ENCODE measurements around the gene AP5M1.
"Not testable (repeated sequence)": the region's sequence is repeated elsewhere in the genome, so short reads cannot be mapped to it uniquely, and the experiment has no call there.

The AP5M1 gene

GRCh38 chr14:57254884-57255283 lies 13.9 kb upstream of the AP5M1 start:
- H3K36me3 ChIP-seq (ENCODE audit: control insufficient read depth in 2 of 2, insufficient read depth in 2 of 2, low read length in 2 of 2): peaks cover 0 to 2% of the 10 kb centered on the region in 2 donors
- no peak overlapping the region for H3K9ac ChIP-seq (ENCODE audit: low read depth in 1 of 2, low read length in 2 of 2)
- H3K9me3 ChIP-seq (ENCODE audit: control insufficient read depth in 2 of 2, low read length in 2 of 2): no peaks in the 10 kb centered on the region
- no peak overlapping the region for H3K4me3 ChIP-seq (ENCODE audit: low read length in 2 of 2)
- H3K27ac ChIP-seq (ENCODE audit: low read depth in 2 of 2, low read length in 2 of 2): no peak overlapping the region
- H3K4me1 ChIP-seq (ENCODE audit: control insufficient read depth in 2 of 2, insufficient read depth in 2 of 2, low read length in 2 of 2): no peaks in the 10 kb centered on the region
- H3K27me3 ChIP-seq (ENCODE audit: control insufficient read depth in 2 of 2, insufficient read depth in 2 of 2, low read length in 2 of 2): no peaks in the 10 kb centered on the region

GRCh38 chr14:57258221-57258620 lies 10.6 kb upstream of the AP5M1 start:
- not testable (repeated sequence) for H3K4me1 ChIP-seq (ENCODE audit: control insufficient read depth in 2 of 2, insufficient read depth in 2 of 2, low read length in 2 of 2); H3K9me3 ChIP-seq (ENCODE audit: control insufficient read depth in 2 of 2, low read length in 2 of 2)

GRCh38 chr14:57259672-57260071 lies 9.1 kb upstream of the AP5M1 start:
- H3K36me3 ChIP-seq (ENCODE audit: control insufficient read depth in 2 of 2, insufficient read depth in 2 of 2, low read length in 2 of 2): peaks cover 0 to 2% of the 10 kb centered on the region in 2 donors
- no peak overlapping the region for H3K4me3 ChIP-seq (ENCODE audit: low read length in 2 of 2)
- no peaks in the 10 kb centered on the region for H3K4me1 ChIP-seq (ENCODE audit: control insufficient read depth in 2 of 2, insufficient read depth in 2 of 2, low read length in 2 of 2)
- no peak overlapping the region for H3K27ac ChIP-seq (ENCODE audit: low read depth in 2 of 2, low read length in 2 of 2)
- H3K9ac ChIP-seq (ENCODE audit: low read depth in 1 of 2, low read length in 2 of 2): no peak overlapping the region
- no peaks in the 10 kb centered on the region for H3K9me3 ChIP-seq (ENCODE audit: control insufficient read depth in 2 of 2, low read length in 2 of 2)
- no peaks in the 10 kb centered on the region for H3K27me3 ChIP-seq (ENCODE audit: control insufficient read depth in 2 of 2, insufficient read depth in 2 of 2, low read length in 2 of 2)

More at GRCh38 chr14:57258221-57258620, 10.6 kb upstream of the AP5M1 start:
- not testable (repeated sequence) for H3K9ac ChIP-seq (ENCODE audit: low read depth in 1 of 2, low read length in 2 of 2); H3K27me3 ChIP-seq (ENCODE audit: control insufficient read depth in 2 of 2, insufficient read depth in 2 of 2, low read length in 2 of 2); H3K27ac ChIP-seq (ENCODE audit: low read depth in 2 of 2, low read length in 2 of 2); H3K4me3 ChIP-seq (ENCODE audit: low read length in 2 of 2); H3K36me3 ChIP-seq (ENCODE audit: control insufficient read depth in 2 of 2, insufficient read depth in 2 of 2, low read length in 2 of 2)

- Histone ChIP-seq H3K27ac (ENCODE audit: low read depth in 2 of 2, low read length in 2 of 2) (no peak overlapping the region), H3K4me1 (ENCODE audit: control insufficient read depth in 2 of 2, insufficient read depth in 2 of 2, low read length in 2 of 2) (peaks cover 0 to 3% of the 10 kb centered on the region in 2 donors), H3K27me3 (ENCODE audit: control insufficient read depth in 2 of 2, insufficient read depth in 2 of 2, low read length in 2 of 2) (no peaks in the 10 kb centered on the region), H3K4me3 (ENCODE audit: low read length in 2 of 2) (no peak overlapping the region), H3K9me3 (ENCODE audit: control insufficient read depth in 2 of 2, low read length in 2 of 2) (no peaks in the 10 kb centered on the region), H3K36me3 (ENCODE audit: control insufficient read depth in 2 of 2, insufficient read depth in 2 of 2, low read length in 2 of 2) (peaks cover 0 to 2% of the 10 kb centered on the region in 2 donors), H3K9ac (ENCODE audit: low read depth in 1 of 2, low read length in 2 of 2) (no peak overlapping the region)
Observed at GRCh38 chr14:57261604-57262003, 7.2 kb upstream of the AP5M1 start.

GRCh38 chr14:57262117-57262516 lies 6.7 kb upstream of the AP5M1 start:
- Histone ChIP-seq H3K9me3 (ENCODE audit: control insufficient read depth in 2 of 2, low read length in 2 of 2) (no peaks in the 10 kb centered on the region), H3K4me3 (ENCODE audit: low read length in 2 of 2) (no peak overlapping the region), H3K27me3 (ENCODE audit: control insufficient read depth in 2 of 2, insufficient read depth in 2 of 2, low read length in 2 of 2) (no peaks in the 10 kb centered on the region), H3K27ac (ENCODE audit: low read depth in 2 of 2, low read length in 2 of 2) (no peak overlapping the region), H3K9ac (ENCODE audit: low read depth in 1 of 2, low read length in 2 of 2) (no peak overlapping the region), H3K36me3 (ENCODE audit: control insufficient read depth in 2 of 2, insufficient read depth in 2 of 2, low read length in 2 of 2) (peaks cover 0 to 2% of the 10 kb centered on the region in 2 donors), H3K4me1 (ENCODE audit: control insufficient read depth in 2 of 2, insufficient read depth in 2 of 2, low read length in 2 of 2) (peaks cover 0 to 3% of the 10 kb centered on the region in 2 donors)

GRCh38 chr14:57266065-57266464 lies 2.7 kb upstream of the AP5M1 start:
- Histone ChIP-seq H3K9ac (ENCODE audit: low read depth in 1 of 2, low read length in 2 of 2) (no peak overlapping the region), H3K27ac (ENCODE audit: low read depth in 2 of 2, low read length in 2 of 2) (no peak overlapping the region), H3K4me3 (ENCODE audit: low read length in 2 of 2) (no peak overlapping the region), H3K27me3 (ENCODE audit: control insufficient read depth in 2 of 2, insufficient read depth in 2 of 2, low read length in 2 of 2) (no peaks in the 10 kb centered on the region), H3K9me3 (ENCODE audit: control insufficient read depth in 2 of 2, low read length in 2 of 2) (no peaks in the 10 kb centered on the region), H3K4me1 (ENCODE audit: control insufficient read depth in 2 of 2, insufficient read depth in 2 of 2, low read length in 2 of 2) (peaks cover 7 to 15% of the 10 kb centered on the region in 2 donors), H3K36me3 (ENCODE audit: control insufficient read depth in 2 of 2, insufficient read depth in 2 of 2, low read length in 2 of 2) (no peaks in the 10 kb centered on the region)

- Histone ChIP-seq H3K9me3 (ENCODE audit: control insufficient read depth in 2 of 2, low read length in 2 of 2) (no peaks in the 10 kb centered on the region), H3K9ac (ENCODE audit: low read depth in 1 of 2, low read length in 2 of 2) (no peak overlapping the region), H3K36me3 (ENCODE audit: control insufficient read depth in 2 of 2, insufficient read depth in 2 of 2, low read length in 2 of 2) (peaks cover 20 to 22% of the 10 kb centered on the region in 2 donors), H3K4me3 (ENCODE audit: low read length in 2 of 2) (no peak overlapping the region), H3K27ac (ENCODE audit: low read depth in 2 of 2, low read length in 2 of 2) (no peak overlapping the region), H3K27me3 (ENCODE audit: control insufficient read depth in 2 of 2, insufficient read depth in 2 of 2, low read length in 2 of 2) (no peaks in the 10 kb centered on the region), H3K4me1 (ENCODE audit: control insufficient read depth in 2 of 2, insufficient read depth in 2 of 2, low read length in 2 of 2) (peaks cover 5 to 12% of the 10 kb centered on the region in 2 donors)
Observed at GRCh38 chr14:57273236-57273635, 4.5 kb downstream of the AP5M1 start.

GRCh38 chr14:57274551-57274950 lies 5.8 kb downstream of the AP5M1 start:
- Histone ChIP-seq H3K27me3 (ENCODE audit: control insufficient read depth in 2 of 2, insufficient read depth in 2 of 2, low read length in 2 of 2) (no peaks in the 10 kb centered on the region), H3K9me3 (ENCODE audit: control insufficient read depth in 2 of 2, low read length in 2 of 2) (no peaks in the 10 kb centered on the region), H3K4me1 (ENCODE audit: control insufficient read depth in 2 of 2, insufficient read depth in 2 of 2, low read length in 2 of 2) (peaks cover 5 to 12% of the 10 kb centered on the region in 2 donors), H3K4me3 (ENCODE audit: low read length in 2 of 2) (no peak overlapping the region), H3K27ac (ENCODE audit: low read depth in 2 of 2, low read length in 2 of 2) (no peak overlapping the region), H3K36me3 (ENCODE audit: control insufficient read depth in 2 of 2, insufficient read depth in 2 of 2, low read length in 2 of 2) (peaks cover 22 to 27% of the 10 kb centered on the region in 2 donors), H3K9ac (ENCODE audit: low read depth in 1 of 2, low read length in 2 of 2) (no peak overlapping the region)

- Histone ChIP-seq H3K9me3 (ENCODE audit: control insufficient read depth in 2 of 2, low read length in 2 of 2) (no peaks in the 10 kb centered on the region), H3K36me3 (ENCODE audit: control insufficient read depth in 2 of 2, insufficient read depth in 2 of 2, low read length in 2 of 2) (peaks cover 24 to 27% of the 10 kb centered on the region in 2 donors), H3K9ac (ENCODE audit: low read depth in 1 of 2, low read length in 2 of 2) (no peak overlapping the region), H3K4me3 (ENCODE audit: low read length in 2 of 2) (no peak overlapping the region), H3K27me3 (ENCODE audit: control insufficient read depth in 2 of 2, insufficient read depth in 2 of 2, low read length in 2 of 2) (no peaks in the 10 kb centered on the region), H3K4me1 (ENCODE audit: control insufficient read depth in 2 of 2, insufficient read depth in 2 of 2, low read length in 2 of 2) (peaks cover 4 to 11% of the 10 kb centered on the region in 2 donors), H3K27ac (ENCODE audit: low read depth in 2 of 2, low read length in 2 of 2) (no peak overlapping the region)
Observed at GRCh38 chr14:57275023-57275664, 6.4 kb downstream of the AP5M1 start.

- no peaks in the 10 kb centered on the region for H3K9me3 ChIP-seq (ENCODE audit: control insufficient read depth in 2 of 2, low read length in 2 of 2)
- H3K4me1 ChIP-seq (ENCODE audit: control insufficient read depth in 2 of 2, insufficient read depth in 2 of 2, low read length in 2 of 2): no peaks in the 10 kb centered on the region
- peaks cover 35 to 39% of the 10 kb centered on the region in 2 donors for H3K36me3 ChIP-seq (ENCODE audit: control insufficient read depth in 2 of 2, insufficient read depth in 2 of 2, low read length in 2 of 2)
- H3K27me3 ChIP-seq (ENCODE audit: control insufficient read depth in 2 of 2, insufficient read depth in 2 of 2, low read length in 2 of 2): no peaks in the 10 kb centered on the region
- H3K4me3 ChIP-seq (ENCODE audit: low read length in 2 of 2): no peak overlapping the region
- H3K9ac ChIP-seq (ENCODE audit: low read depth in 1 of 2, low read length in 2 of 2): no peak overlapping the region
- no peak overlapping the region for H3K27ac ChIP-seq (ENCODE audit: low read depth in 2 of 2, low read length in 2 of 2)
Observed at GRCh38 chr14:57277062-57277461, 8.3 kb downstream of the AP5M1 start.

Measured in mucosa of rectum (tissue), 2 donors.